Measurements from ENCODE around the gene RAPGEF6.

GRCh38 chr5:131387255-131387654, 247.8 kb downstream of the RAPGEF6 start:
- TF ChIP-seq GATA2 (IDR thresholded peaks at IDR 0.05; ENCODE audit: low read depth, low read length) (no peak), GATA3 (IDR thresholded peaks at IDR 0.05; ENCODE audit: low read depth, low read length) (no peak)
